Astrocyte of the spinal cord (primary cell): ENCODE measurements around the gene FLT1.

Experiments
- DNase-seq: peaks from one replicate; pipeline ENCODE4 v3.0.0; 2011; ENCODE audit warnings: low read depth, low spot score
- H3K4me3 ChIP-seq: 2 replicates; pipeline ENCODE4 v1.5.1; 2011; ENCODE audit warnings: low read depth, mild to moderate bottlenecking, low read length, moderate library complexity
- CTCF ChIP-seq: IDR thresholded peaks from 2 replicates; pipeline ENCODE4 v1.5.1; 2012; ENCODE audit warnings: low read depth, mild to moderate bottlenecking, low read length, inconsistent platforms
- in situ Hi-C: cut with HindIII; loops from 2 replicates; pipeline ENCODE4 v1.10.0; 2017; ENCODE audit warnings: low sequenced_read_pairs

FLT1 gene

GRCh38 chr13:28538932-28539331 is 44.0 kb upstream of the FLT1 start:
- no peak overlapping the region for H3K4me3 ChIP-seq
- no peak for TF ChIP-seq CTCF
- no peak for DNase-seq
- in situ Hi-C loops, result no loop called here

GRCh38 chr13:28537171-28537570 is 42.2 kb upstream of the FLT1 start:
- TF ChIP-seq CTCF, result no peak
- no peak overlapping the region for H3K4me3 ChIP-seq
- DNase-seq, result no peak
- in situ Hi-C loops, result no loop called here

GRCh38 chr13:28536371-28536770 is 41.4 kb upstream of the FLT1 start:
- in situ Hi-C loops, result no loop called here
- no peak for TF ChIP-seq CTCF
- no peak for DNase-seq
- no peak overlapping the region for H3K4me3 ChIP-seq

- no peak for DNase-seq
- TF ChIP-seq CTCF, result no peak
- in situ Hi-C loops, result no loop called here
- H3K4me3 ChIP-seq, result no peak overlapping the region
Measured at GRCh38 chr13:28535734-28536133, 40.8 kb upstream of the FLT1 start.

- in situ Hi-C loops, result no loop called here
Measured at GRCh38 chr13:28534801-28535200, 39.9 kb upstream of the FLT1 start.

GRCh38 chr13:28534210-28534609 is 39.3 kb upstream of the FLT1 start:
- H3K4me3 ChIP-seq, result no peak overlapping the region
- in situ Hi-C loops, result no loop called here
- TF ChIP-seq CTCF, result no peak

More at GRCh38 chr13:28534801-28535200, 39.9 kb upstream of the FLT1 start:
- no peak overlapping the region for H3K4me3 ChIP-seq
- no peak for DNase-seq
- no peak for TF ChIP-seq CTCF

More at GRCh38 chr13:28534210-28534609, 39.3 kb upstream of the FLT1 start:
- no peak for DNase-seq
